Central memory CD4-positive, alpha-beta T cell (primary cell): ENCODE results near the gene LTBR.

Experiments
- DNase-seq: peaks from one replicate; pipeline ENCODE4 v3.0.0; 2022

Gene LTBR

GRCh38 chr12:6346942-6347341 lies 37.0 kb upstream of the LTBR start:
- no peak for DNase-seq

DNA sequence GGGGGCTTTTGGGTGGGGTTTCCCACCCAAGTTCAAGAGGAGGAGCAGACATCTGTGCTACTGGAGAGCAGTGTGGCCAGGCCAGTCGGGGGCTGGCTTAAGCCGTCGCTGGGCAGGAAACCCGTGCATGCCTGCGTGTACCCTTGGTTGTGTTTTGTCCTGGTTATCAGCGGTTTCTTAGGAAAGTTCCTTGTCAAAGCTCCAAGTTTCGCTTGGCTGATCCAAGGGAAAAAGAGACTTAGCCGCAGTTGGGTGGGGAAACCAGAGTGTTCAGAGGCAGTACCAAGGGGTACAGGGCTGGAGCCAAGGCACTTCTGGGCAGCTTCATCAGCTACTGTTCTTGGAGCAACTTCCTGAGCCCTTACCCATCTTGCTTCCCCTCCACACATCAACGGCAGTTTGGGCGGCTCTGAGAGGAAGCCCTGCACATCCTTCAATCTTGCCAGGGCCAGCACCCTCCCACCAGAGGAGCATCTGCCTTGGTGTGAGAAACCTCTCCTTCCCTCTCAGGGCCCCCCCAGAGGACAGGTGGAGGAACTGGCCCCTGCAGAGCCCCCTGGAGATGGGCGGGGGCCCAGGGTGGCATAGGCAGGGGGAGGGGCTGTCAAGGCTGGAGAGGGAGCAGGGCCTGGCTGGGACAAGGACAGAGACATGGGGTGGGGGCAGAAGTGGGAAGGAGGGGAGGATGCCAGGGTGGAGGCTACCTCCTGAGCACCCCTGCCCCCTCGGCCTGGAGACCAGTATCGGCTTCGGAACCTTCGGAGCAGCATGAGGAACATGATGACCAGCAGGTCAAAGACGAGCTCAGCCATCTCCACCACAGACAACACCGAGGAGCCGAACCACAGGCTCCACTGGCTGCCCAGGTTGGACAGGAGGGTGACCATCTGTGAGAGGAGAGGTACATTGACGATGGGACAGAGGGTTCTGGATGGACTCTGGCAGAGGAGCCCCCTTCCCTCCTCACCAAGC lies 36.3 kb upstream of the LTBR start:
- DNase-seq = no peak

DNA sequence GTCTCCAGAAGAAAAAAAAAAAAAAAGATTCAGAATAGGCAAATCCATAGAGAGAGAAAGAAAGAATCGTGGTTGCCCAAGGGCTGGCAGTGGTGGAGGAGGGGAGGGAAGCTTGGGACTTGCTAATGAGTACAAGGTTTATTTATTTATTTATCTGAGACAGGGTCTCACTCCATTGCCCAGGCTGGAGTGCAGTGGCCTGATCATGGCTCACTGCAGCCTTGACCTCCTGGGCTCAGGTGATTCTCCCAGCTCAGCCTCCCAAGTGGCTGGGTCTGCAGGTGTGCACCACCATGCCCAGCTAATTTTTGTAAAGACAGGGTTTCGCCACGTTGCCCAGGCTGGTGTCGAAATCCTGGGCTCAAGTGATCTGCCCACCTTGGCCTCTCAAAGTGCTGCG lies 32.3 kb upstream of the LTBR start:
- DNase-seq = no peak

DNA sequence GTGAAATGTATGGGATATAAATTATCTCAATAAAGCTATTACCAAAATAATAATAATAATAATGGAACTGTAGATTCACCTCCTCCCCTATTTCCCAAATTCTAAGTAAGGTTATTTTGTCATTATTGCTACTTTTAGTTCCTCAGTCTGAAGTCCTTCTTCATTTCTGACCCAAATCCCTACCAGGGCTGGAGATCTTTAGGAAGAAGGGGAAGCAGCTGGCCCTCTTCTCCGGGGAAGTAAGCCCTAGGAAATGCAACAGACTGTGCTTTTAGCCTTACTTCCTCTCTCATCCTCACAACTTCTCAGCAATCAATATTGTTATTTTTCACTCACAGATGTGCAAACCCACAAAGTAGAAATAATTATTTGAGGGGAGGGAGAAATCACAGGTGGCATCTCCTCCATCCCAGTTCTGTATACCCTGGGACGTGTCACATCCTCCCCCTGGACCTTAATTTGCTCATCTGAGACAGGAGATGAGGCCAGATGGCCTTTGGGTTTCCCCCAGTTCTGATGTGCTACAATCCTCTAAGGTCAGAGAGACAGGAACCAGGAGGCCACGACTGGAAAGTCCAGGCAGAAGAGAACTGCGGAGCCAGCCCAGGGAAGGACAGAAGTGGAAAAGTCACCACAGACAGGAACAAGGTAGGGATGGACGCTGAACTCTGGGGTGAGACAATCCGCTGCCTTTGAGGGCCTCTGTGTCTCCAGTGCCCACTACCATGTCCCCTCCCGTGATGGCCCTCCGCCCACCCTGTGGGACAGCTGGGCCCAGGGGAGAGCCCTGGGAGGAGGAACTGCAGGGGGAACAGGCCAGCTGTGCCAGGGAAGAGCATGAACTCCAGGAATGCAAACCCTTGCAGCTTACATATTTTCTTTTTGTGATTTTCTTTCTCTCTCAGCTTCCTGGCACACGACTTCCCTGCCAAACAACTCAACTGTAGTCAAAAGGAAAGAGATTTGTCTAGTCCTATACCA lies 31.5 kb upstream of the LTBR start:
- DNase-seq = no peak

- no peak for DNase-seq
These were observed 29.2 kb upstream of the LTBR start for GRCh38 chr12:6354495-6355393.

DNA sequence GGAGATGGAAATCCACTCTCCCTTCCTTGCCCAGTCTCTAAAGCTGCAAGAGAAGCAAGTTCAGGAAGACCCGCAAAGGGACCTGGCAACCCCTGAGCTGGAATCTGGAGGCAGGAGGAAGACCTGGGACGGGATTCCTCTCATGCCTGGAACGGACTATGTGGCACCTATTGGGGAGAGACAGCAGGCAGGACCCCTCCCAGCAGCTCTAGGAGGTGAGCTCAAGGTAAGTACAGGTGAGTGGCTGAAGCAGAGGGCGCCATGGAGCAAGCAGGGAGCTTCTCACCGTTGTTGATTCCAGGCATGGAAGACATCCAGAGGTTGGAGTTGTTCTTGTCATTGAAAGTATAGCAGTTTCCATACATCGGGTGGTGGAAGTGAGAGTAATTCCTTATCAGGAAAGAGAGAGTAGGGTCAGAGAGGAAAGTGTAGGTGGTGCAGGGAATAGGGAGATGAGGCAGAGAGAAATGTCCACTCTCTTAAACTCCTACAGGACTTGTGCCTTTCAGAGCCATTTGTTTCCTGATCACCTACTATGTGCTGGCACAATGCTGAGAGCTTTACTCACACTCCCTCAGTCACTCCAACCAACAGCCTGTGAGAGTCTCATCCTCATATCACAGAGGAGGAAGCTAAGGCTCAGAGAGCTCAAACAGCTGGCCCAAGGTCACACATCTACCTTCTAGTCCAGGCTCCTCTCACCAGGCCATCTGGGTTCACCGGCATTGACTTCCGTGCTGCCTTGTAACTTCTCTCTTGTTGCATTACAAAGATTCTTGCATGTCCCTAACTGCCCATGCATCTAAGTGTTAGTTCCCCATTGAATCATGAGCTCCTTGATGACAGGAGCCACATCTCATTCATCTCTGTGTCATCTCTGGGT lies 28.2 kb upstream of the LTBR start:
- DNase-seq = no peak

- DNase-seq = no peak
These were observed 27.6 kb upstream of the LTBR start for GRCh38 chr12:6356374-6356820.

DNA sequence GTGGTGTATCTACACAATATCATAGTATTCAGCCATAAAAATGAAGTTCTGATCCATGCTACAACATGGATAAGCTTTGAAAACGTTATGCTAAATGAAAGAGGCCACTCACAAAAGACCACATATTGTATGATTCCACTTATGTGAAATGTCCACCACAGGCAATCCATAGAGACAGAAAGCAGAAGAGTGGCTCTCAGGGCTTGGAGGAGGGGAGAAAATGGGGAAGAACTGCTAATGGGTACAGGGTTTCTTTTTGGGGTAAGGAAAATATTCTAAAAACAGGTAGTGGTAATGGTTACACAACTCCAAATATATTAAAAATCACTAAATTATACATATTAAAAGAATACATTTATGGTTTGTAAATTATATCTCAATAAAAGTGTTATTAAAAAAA lies 25.1 kb upstream of the LTBR start:
- DNase-seq = no peak

DNA sequence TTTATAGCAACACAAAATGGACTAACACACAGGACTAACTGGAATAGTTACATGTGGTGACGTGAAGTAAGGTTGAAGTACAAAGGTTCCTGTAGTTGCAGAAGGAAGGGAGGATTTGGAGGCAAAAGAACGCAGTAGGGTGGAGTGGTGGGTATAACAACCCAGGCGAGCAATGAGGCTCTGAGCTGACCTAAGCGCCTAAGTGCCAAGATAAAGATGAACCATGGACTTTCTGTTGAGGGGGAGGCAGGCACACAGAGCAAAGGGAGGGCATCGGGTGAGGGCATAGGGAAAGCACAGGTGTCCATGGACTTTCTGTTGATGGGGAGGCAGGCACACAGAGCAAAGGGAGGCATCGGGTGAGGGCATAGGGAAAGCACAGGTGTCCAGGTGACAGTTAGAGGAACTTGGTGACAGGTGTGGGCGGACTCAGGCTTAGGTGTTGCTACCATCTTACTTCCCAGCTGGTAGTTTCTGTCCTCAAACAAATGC lies 23.8 kb upstream of the LTBR start:
- no peak for DNase-seq

DNA sequence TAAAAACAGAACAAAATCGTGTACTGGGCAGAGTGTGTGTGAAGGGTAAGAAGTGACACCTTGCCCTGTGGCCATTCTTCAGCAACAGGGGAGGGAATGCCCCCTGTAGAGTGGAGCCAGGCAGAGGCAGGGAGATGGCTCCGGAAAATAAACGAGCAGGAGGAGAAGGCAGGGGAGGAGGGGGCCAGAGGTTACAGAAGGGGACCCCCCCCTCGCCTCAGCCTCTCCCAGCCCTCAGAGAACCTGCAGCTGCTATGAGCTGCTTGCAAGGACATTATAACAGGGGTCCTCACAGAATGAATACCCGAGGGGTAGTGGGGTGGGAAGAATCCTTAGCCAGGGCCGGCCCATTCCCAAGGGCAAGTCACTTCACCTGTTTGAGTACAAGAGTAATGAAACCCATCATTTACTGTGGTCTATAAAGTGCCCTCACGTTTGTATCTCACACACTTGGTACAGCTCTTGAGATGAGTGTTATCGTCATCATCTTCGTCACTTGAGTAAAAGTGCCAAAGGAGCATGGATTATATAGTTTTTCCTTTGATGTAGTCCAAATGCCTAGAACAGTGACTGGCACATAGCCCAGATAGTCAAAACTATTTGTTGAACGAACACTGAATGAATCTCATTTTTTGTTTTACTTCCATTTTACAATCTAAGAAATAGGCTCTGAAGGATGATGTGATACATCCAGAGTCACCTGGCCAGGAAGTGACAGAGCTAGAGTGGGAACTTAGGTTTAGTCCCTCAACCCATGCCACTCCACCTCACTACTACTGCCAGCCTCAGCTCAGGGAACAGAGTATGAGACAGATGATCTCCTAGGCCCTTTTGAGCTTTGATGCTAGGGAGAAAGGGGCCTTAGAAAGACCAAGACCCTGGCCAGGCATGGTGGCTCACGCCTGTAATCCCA lies 23.1 kb upstream of the LTBR start:
- DNase-seq = no peak

GRCh38 chr12:6361834-6362233 lies 22.1 kb upstream of the LTBR start:
- DNase-seq = no peak

DNA sequence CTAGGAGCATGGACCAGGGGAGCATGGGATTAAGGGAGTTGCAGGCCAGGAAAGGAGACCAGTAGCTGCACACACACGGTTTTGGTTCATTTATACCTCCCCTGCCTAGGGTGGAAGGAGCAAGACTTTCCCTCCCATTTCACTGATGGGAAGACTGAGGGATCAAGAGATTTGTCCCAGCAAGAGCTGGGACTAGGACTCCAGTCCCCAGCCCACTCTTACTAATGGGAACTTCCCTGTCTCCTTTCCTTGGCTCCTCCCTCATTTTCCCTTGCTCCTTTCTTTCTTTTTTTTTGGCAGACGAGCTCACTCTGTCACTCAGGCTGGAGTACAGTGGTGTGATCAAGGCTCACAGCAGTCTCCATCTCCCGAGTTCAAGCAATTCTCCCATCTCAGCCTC lies 21.6 kb upstream of the LTBR start:
- DNase-seq = no peak

- no peak for DNase-seq
These were observed 21.0 kb upstream of the LTBR start for GRCh38 chr12:6363010-6363329.

- peak; percentile 46 for DNase-seq
These were observed 20.5 kb upstream of the LTBR start for GRCh38 chr12:6363330-6364043.

GRCh38 chr12:6364044-6364374 lies 20.0 kb upstream of the LTBR start:
- DNase-seq = no peak

- DNase-seq = peak; percentile 27
These were observed 16.6 kb upstream of the LTBR start for GRCh38 chr12:6367065-6367968.

DNA sequence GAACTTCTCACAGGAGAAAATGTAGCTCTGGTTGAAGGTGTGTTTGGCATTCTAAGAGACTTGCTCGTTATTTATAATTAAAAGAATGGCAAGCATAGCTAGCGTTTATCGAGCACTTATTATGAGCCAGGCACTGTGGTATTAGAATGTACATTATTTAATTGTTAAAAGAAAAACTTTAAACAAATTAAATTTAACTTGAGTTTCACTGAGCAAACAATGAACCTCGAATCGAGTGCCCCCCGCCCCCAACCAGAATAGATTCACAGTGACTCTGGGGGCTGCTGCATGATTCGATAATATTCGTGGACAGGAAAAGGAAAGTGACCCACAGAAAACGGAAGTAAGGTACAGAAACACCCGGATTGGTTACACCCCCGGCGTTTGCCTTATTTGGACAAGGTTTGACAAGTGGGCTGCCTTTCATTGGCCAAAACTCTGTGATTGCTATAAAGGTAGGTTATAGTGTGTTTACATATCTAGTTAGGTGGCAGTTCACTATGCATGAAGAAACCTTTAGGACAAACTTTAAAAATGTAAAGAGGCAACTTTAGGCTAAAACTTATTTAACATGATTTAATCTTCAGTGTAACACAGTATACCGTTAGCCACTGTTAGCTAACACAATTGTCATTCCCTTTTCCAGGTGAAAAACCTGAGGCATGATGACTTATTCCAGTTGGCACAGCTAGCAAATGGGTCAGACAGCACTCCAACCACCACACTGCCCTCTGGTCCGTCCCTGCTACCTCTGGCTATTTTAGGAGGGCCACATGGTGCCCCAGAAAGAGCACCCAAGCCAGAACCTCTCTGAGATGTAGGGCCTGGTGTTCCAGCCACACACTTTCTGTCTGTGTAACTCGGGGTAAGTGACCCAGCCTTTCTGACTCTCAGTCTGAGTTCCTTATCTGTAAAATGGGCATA lies 15.7 kb upstream of the LTBR start:
- DNase-seq = no peak
